Lower leg skin (tissue), 4 donors: ENCODE data around the gene DSCAML1. TPM values are rescaled to one million over a fixed set of nuclear protein-coding genes. Genes with fewer than 3 reads are reported as not detected.

Experiments
- DNase-seq, 2 donors: peaks; one replicate each; pipeline ENCODE4 v3.0.0-alpha.2; 2019; ENCODE audit warnings: low spot score in 2 of 2
- H3K4me3 ChIP-seq: fragments of 200-600 bp; sonication (generic); 2 replicates; pipeline ENCODE4 v1.5.1; 2017; ENCODE audit warnings: mild to moderate bottlenecking, low read depth; ENCODE audit not compliant: poor library complexity, severe bottlenecking
- POLR2A ChIP-seq, 2 donors: fragments of 450-650 bp; IDR thresholded peaks; one replicate each; pipeline ENCODE4 v1.6.1; 2016 to 2017; ENCODE audit warnings: antibody characterized with exemption in 2 of 2, mild to moderate bottlenecking in 1 of 2, moderate library complexity in 1 of 2
- WGBS, 2 donors: methylation state at CpG; one replicate each; pipeline ENCODE4 v1.1.5; 2018; 5-methylcytosine and 5-hydroxymethylcytosine counted together
- intact Hi-C: fragments of 100-400 bp; cut with DNase I; formaldehyde crosslinking; loops from one replicate; pipeline ENCODE4 v1.15.0; 2023; ENCODE audit warnings: low total_unique reads
- total RNA-seq, 4 donors: library from RNA; depleted of rRNA; stranded (reverse); fragments of >200 nt; gene quantifications; one replicate each; pipeline ENCODE4 v1.1.0, GENCODE V29; 2016
- TF ChIP-seq, protein P1 (sequence below), 3 donors: fragments of 450-650 bp; IDR thresholded peaks; one replicate each; pipeline ENCODE4 v1.5.1; 2016; ENCODE audit warnings: antibody characterized with exemption in 3 of 3, mild to moderate bottlenecking in 3 of 3, moderate library complexity in 2 of 3

The DSCAML1 gene
- total RNA-seq, 4 donors from 2014 or later, result 0.07 to 0.13 (median 0.08) TPM

DNA sequence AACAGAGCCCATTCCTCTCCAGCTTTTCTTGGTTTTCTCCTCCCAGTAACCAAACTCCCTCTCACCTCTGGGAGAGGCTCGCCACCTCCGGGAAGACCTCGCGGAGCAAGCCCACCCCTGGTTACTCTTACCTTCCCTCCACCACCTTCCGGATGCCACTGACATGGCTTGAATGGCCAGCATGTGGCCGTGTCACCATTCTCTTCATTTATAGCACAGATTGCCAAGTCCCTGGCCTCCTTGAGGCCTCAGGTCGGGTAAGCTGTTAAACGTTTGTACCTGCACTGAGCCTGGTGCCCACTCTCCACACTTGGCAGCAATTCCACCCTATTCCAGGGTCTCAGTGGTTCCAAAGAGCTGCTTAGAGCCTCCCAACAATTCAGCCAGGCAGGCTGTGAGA lies 35.5 kb upstream of the DSCAML1 start:
- intact Hi-C loops, result loop anchor here (5.0 kb wide), 1 partner anchor 880 kb away; no protein-coding TSS in a partner anchor
- TF ChIP-seq POLR2A (IDR thresholded peaks at IDR 0.05), result no peak
- TF ChIP-seq, protein P1, sequence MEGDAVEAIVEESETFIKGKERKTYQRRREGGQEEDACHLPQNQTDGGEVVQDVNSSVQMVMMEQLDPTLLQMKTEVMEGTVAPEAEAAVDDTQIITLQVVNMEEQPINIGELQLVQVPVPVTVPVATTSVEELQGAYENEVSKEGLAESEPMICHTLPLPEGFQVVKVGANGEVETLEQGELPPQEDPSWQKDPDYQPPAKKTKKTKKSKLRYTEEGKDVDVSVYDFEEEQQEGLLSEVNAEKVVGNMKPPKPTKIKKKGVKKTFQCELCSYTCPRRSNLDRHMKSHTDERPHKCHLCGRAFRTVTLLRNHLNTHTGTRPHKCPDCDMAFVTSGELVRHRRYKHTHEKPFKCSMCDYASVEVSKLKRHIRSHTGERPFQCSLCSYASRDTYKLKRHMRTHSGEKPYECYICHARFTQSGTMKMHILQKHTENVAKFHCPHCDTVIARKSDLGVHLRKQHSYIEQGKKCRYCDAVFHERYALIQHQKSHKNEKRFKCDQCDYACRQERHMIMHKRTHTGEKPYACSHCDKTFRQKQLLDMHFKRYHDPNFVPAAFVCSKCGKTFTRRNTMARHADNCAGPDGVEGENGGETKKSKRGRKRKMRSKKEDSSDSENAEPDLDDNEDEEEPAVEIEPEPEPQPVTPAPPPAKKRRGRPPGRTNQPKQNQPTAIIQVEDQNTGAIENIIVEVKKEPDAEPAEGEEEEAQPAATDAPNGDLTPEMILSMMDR (IDR thresholded peaks at IDR 0.05), result no peak
- DNase-seq, result peak in 1 of 2 donors; percentile 53
- WGBS, 2 donors, result 93 to 95% methylated on average over 8 of the region's 8 CpGs
- no peak overlapping the region for H3K4me3 ChIP-seq

DNA sequence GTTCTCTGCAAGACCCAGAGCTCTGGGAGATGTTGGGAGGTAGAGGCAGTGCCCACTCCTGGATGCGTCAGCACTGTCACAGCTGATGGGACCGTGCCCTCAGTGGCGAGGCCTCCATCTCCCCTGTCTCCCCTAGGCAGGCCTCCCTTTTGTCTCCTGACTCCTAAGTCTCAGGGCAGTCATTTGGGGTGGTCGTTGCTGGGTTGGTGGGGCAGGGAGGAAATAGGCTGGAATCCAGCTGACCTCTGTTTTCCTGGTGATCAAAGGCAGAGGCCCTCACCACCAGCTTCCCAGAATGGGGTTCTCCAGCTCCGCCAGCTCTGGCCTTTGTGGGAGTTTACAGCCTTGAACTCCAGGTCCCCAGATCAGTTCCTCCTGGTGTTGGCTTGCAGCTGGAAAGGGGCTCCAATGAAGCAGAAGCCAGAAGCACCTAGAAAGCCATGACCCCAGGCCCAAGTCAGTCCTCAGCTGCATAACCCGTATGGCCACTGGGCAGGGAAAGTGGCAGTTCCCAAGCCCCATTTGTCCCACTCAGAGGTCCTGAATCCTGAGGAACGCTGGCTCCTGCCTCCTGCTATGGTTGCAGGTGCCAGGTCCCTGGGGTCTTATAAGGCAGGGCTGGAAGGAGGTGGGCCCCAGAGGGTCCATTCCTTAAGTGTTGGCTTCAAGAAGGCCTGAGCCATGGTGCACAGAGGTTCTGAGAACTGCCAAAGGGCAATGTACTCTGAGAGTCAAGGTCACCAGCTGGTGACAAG lies 34.8 kb upstream of the DSCAML1 start:
- 87 to 88% methylated on average over 7 of the region's 7 CpGs for WGBS, 2 donors
- H3K4me3 ChIP-seq, result no peak overlapping the region
- peak in 1 of 2 donors; percentile 75 for DNase-seq
- TF ChIP-seq, protein P1 (IDR thresholded peaks at IDR 0.05), result no peak
- no peak for TF ChIP-seq POLR2A (IDR thresholded peaks at IDR 0.05)
- intact Hi-C loops, result loop anchor here (5.0 kb wide), 1 partner anchor 880 kb away; no protein-coding TSS in a partner anchor

DNA sequence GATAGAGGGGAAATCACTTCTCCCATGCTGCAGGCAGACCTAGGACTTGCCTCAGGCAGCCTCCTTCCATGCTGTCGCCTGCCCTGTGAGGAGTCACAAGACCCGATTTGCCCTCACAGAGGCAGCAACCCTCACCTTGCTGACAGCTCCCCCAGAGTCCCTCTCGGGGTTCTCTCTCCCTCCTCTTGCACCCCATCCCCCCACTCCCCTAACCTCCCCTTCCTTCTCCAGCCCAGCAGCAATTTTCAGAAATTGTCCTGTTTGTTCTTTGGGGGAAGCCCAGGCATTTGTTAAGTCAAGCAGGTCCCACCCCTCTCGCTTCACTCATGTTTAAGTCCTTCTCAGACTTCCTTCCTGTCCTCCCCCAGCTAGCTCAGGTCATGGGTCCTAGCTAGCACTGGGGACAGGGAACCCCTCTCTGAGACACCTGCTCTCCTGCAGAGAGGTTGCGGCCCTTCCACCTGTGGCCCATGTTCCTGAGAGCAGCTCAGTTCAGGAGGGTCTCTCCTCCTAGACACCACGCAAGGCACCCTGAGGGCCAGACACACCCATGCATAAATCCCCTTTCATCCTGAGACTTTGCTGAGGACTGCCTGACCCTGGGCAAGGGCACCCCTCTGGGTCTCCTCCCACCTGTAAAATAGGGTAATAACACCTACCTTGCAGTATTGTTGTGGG lies 33.8 kb upstream of the DSCAML1 start:
- intact Hi-C loops, result loop anchor here (5.0 kb wide), 1 partner anchor 879 kb away; no protein-coding TSS in a partner anchor
- H3K4me3 ChIP-seq, result no peak overlapping the region
- peak in 1 of 2 donors; percentile 76 for DNase-seq
- 63 to 72% methylated on average over 6 of the region's 6 CpGs for WGBS, 2 donors
- TF ChIP-seq, protein P1 (IDR thresholded peaks at IDR 0.05), result no peak
- TF ChIP-seq POLR2A (IDR thresholded peaks at IDR 0.05), result no peak

DNA sequence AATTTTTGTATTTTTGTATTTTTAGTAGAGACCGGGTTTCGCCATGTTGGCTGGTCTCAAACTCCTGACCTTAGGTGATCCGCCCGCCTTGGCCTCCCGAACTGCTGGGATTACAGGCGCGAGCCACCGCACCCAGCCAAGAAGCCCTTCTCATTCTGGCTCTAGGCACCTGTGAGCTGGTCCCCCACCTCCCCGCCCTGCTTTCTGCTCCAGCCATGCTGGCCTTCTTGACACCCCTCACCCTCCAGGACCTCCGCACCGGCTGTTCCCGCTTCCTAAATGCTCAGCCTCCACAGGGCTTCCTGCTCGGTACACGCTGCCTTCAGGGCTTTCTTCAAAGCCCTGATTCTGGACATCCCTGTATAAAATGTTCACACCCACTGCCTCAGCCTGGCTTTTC lies 33.1 kb upstream of the DSCAML1 start:
- intact Hi-C loops, result loop anchor here (5.0 kb wide), 1 partner anchor 878 kb away; no protein-coding TSS in a partner anchor
- H3K4me3 ChIP-seq, result no peak overlapping the region
- TF ChIP-seq POLR2A (IDR thresholded peaks at IDR 0.05), result no peak
- TF ChIP-seq, protein P1 (IDR thresholded peaks at IDR 0.05), result no peak
- DNase-seq, result peak in 1 of 2 donors; percentile 76
- 87% methylated on average over 14 of the region's 14 CpGs for WGBS, 2 donors

DNA sequence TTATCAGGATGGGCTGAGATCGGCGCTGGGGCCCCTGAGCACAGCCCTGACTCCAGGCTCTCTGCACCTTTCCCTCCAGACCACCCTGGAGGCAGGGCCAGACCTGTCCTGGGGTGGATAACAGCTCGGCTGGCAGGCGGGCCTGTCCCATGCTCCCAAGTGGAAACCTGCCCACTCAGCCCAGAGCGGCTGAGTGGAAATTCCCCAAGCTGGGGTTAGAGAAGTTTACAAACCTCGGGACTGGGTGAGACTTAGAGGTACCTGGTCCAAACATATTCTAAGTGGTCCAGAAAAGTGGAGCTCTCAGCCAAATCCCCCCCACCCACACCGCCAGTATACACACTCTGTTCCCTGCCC lies 32.3 kb upstream of the DSCAML1 start:
- TF ChIP-seq POLR2A (IDR thresholded peaks at IDR 0.05), result no peak
- TF ChIP-seq, protein P1 (IDR thresholded peaks at IDR 0.05), result no peak
- no peak overlapping the region for H3K4me3 ChIP-seq
- intact Hi-C loops, result loop anchor here (10.0 kb wide), 1 partner anchor 215 kb away; no protein-coding TSS in a partner anchor
- DNase-seq, result no peak
- WGBS, 2 donors, result 41 to 57% methylated on average over 7 of the region's 7 CpGs
